GM23338 (cell line): ENCODE measurements around the gene RFNG. TPM values are rescaled to one million over a fixed set of nuclear protein-coding genes. Genes with fewer than 3 reads are reported as not detected.

Experiments used
- ATAC-seq: fragments of 200-7000 bp; cut with Tn5 transposase; 3 replicates; pipeline ENCODE4 v1.9.1; 2020
- DNase-seq: peaks from one replicate; pipeline ENCODE4 v3.0.0-alpha.2; 2015; ENCODE audit warnings: low spot score
- H2AFZ ChIP-seq: fragments of 200-600 bp; sonication (generic); 2 replicates; pipeline ENCODE4 v1.8.0; 2016; ENCODE audit warnings: antibody characterized with exemption, mild to moderate bottlenecking, moderate library complexity
- H3F3A ChIP-seq: fragments of 200-600 bp; sonication (generic); replicated peaks from 2 replicates; pipeline ENCODE4 v1.8.0; 2017; ENCODE audit warnings: antibody characterized with exemption, mixed run types, low read depth
- H3K27ac ChIP-seq: fragments of 200-600 bp; sonication (generic); 2 replicates; pipeline ENCODE4 v1.6.1; 2016; ENCODE audit warnings: low read depth
- H3K27me3 ChIP-seq: fragments of 200-600 bp; sonication (generic); 2 replicates; pipeline ENCODE4 v1.8.0; 2016; ENCODE audit warnings: mild to moderate bottlenecking, mixed run types, moderate library complexity; ENCODE audit not compliant: insufficient read depth
- H3K36me3 ChIP-seq: fragments of 200-600 bp; sonication (generic); 2 replicates; pipeline ENCODE4 v1.8.0; 2016; ENCODE audit warnings: mild to moderate bottlenecking; ENCODE audit not compliant: insufficient read depth
- H3K4me1 ChIP-seq: fragments of 200-600 bp; sonication (generic); 2 replicates; pipeline ENCODE4 v1.8.0; 2016; ENCODE audit warnings: mild to moderate bottlenecking, moderate library complexity; ENCODE audit not compliant: insufficient read depth
- H3K4me2 ChIP-seq: fragments of 200-600 bp; sonication (generic); 2 replicates; pipeline ENCODE4 v1.7.1; 2017; ENCODE audit warnings: mixed run types
- H3K4me3 ChIP-seq: fragments of 200-600 bp; sonication (generic); 2 replicates; pipeline ENCODE4 v1.6.1; 2016; ENCODE audit warnings: mixed run types
- H3K79me2 ChIP-seq: fragments of 200-600 bp; sonication (generic); replicated peaks from 2 replicates; pipeline ENCODE4 v1.8.0; 2017; ENCODE audit warnings: mild to moderate bottlenecking; ENCODE audit not compliant: insufficient read depth
- H3K9me2 ChIP-seq: fragments of 200-600 bp; sonication (generic); 2 replicates; pipeline ENCODE4 v1.8.0; 2017; ENCODE audit not compliant: insufficient read depth
- H4K20me1 ChIP-seq: fragments of 200-600 bp; sonication (generic); replicated peaks from 2 replicates; pipeline ENCODE4 v1.8.0; 2017; ENCODE audit warnings: mild to moderate bottlenecking; ENCODE audit not compliant: insufficient read depth
- H3K27ac Mint-ChIP-seq: 2 replicates; pipeline ENCODE4 v1.8.0; 2020; ENCODE audit warnings: inconsistent platforms, mild to moderate bottlenecking, moderate library complexity, mixed read lengths
- H3K27me3 Mint-ChIP-seq: 3 replicates; pipeline ENCODE4 v1.8.0; 2022; ENCODE audit warnings: low read depth, mild to moderate bottlenecking, moderate library complexity, mixed read lengths, inconsistent platforms; ENCODE audit not compliant: insufficient read depth, poor library complexity
- H3K36me3 Mint-ChIP-seq: 3 replicates; pipeline ENCODE4 v1.8.0; 2021; ENCODE audit warnings: low read depth, mild to moderate bottlenecking, inconsistent platforms, moderate library complexity, mixed read lengths
- H3K4me1 Mint-ChIP-seq: 3 replicates; pipeline ENCODE4 v1.8.0; 2020; ENCODE audit warnings: mild to moderate bottlenecking, inconsistent platforms, mixed read lengths
- H3K4me3 Mint-ChIP-seq: 3 replicates; pipeline ENCODE4 v1.8.0; 2021; ENCODE audit warnings: moderate library complexity, mild to moderate bottlenecking, inconsistent platforms, mixed read lengths
- H3K9me3 Mint-ChIP-seq: 3 replicates; pipeline ENCODE4 v1.8.0; 2020; ENCODE audit warnings: moderate library complexity, mild to moderate bottlenecking, inconsistent platforms, mixed read lengths
- CREB1 ChIP-seq: fragments of 250-450 bp; sonication (Bioruptor Pico); IDR thresholded peaks from 2 replicates; pipeline ENCODE4 v1.5.0; 2020; ENCODE audit warnings: low read depth, mild to moderate bottlenecking, moderate library complexity
- POLR2AphosphoS5 ChIP-seq: IDR thresholded peaks from 2 replicates; pipeline ENCODE4 v1.6.1; 2016; ENCODE audit warnings: antibody characterized with exemption, low read depth
- STAT1 ChIP-seq: IDR thresholded peaks from one replicate; pipeline ENCODE4 v1.6.1; 2016; ENCODE audit warnings: antibody characterized with exemption; ENCODE audit not compliant: unreplicated experiment
- ZNF114 ChIP-seq: fragments of 250-450 bp; sonication (Bioruptor Pico); IDR thresholded peaks from 2 replicates; pipeline ENCODE4 v1.5.0; 2020; ENCODE audit warnings: mild to moderate bottlenecking, moderate library complexity
- polyA plus RNA-seq: library from polyadenylated mRNA; unstranded; fragments of >200 nt; fragmentation: Nextera tagmentation; extraction: Ambion mirVana; gene quantifications from 2 replicates; pipeline ENCODE4 v1.2.1, GENCODE V29; 2016
- total RNA-seq: library from RNA; depleted of rRNA; stranded (reverse); fragments of >200 nt; shearing (Covaris generic); gene quantifications from 2 replicates; pipeline ENCODE4 v1.2.3, GENCODE V29; 2014
- TF ChIP-seq, protein P1 (sequence below): fragments of 250-450 bp; sonication (Bioruptor Pico); IDR thresholded peaks from 2 replicates; pipeline ENCODE4 v1.5.0; 2020; ENCODE audit warnings: mild to moderate bottlenecking, moderate library complexity
- TF ChIP-seq, protein P2 (sequence below): IDR thresholded peaks from 2 replicates; pipeline ENCODE4 v1.6.1; 2016; ENCODE audit warnings: antibody characterized with exemption

The RFNG gene
- total and polyA plus RNA-seq, 2 experiments from 2014 or later: 18.0 to 44.7 TPM

DNA sequence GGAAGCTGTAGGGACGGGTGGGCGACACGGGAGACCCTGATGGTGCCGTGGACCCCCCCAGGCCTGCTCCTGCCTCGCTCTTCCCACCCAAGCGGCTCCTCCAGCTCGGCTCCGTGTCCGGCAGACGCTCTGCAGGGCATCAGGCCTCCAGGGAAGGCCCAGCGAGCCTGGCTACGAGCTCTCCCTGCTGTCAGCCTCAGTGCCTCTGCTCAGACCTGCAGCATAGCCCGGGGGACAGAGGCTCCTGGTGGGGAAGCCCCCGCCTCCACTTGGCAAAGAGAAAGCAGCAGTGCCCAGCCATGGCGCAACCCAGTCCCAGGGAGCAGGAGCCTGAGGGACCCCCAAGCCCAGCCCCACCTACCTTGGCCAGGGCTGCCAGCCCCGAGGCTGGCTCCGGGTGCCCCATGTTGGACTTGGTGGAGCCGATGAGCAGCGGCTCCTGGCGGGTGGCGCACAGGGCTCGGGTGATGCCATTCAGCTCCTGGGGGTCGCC lies 40.5 kb upstream of the RFNG start (continued):
- TF ChIP-seq, protein P1, sequence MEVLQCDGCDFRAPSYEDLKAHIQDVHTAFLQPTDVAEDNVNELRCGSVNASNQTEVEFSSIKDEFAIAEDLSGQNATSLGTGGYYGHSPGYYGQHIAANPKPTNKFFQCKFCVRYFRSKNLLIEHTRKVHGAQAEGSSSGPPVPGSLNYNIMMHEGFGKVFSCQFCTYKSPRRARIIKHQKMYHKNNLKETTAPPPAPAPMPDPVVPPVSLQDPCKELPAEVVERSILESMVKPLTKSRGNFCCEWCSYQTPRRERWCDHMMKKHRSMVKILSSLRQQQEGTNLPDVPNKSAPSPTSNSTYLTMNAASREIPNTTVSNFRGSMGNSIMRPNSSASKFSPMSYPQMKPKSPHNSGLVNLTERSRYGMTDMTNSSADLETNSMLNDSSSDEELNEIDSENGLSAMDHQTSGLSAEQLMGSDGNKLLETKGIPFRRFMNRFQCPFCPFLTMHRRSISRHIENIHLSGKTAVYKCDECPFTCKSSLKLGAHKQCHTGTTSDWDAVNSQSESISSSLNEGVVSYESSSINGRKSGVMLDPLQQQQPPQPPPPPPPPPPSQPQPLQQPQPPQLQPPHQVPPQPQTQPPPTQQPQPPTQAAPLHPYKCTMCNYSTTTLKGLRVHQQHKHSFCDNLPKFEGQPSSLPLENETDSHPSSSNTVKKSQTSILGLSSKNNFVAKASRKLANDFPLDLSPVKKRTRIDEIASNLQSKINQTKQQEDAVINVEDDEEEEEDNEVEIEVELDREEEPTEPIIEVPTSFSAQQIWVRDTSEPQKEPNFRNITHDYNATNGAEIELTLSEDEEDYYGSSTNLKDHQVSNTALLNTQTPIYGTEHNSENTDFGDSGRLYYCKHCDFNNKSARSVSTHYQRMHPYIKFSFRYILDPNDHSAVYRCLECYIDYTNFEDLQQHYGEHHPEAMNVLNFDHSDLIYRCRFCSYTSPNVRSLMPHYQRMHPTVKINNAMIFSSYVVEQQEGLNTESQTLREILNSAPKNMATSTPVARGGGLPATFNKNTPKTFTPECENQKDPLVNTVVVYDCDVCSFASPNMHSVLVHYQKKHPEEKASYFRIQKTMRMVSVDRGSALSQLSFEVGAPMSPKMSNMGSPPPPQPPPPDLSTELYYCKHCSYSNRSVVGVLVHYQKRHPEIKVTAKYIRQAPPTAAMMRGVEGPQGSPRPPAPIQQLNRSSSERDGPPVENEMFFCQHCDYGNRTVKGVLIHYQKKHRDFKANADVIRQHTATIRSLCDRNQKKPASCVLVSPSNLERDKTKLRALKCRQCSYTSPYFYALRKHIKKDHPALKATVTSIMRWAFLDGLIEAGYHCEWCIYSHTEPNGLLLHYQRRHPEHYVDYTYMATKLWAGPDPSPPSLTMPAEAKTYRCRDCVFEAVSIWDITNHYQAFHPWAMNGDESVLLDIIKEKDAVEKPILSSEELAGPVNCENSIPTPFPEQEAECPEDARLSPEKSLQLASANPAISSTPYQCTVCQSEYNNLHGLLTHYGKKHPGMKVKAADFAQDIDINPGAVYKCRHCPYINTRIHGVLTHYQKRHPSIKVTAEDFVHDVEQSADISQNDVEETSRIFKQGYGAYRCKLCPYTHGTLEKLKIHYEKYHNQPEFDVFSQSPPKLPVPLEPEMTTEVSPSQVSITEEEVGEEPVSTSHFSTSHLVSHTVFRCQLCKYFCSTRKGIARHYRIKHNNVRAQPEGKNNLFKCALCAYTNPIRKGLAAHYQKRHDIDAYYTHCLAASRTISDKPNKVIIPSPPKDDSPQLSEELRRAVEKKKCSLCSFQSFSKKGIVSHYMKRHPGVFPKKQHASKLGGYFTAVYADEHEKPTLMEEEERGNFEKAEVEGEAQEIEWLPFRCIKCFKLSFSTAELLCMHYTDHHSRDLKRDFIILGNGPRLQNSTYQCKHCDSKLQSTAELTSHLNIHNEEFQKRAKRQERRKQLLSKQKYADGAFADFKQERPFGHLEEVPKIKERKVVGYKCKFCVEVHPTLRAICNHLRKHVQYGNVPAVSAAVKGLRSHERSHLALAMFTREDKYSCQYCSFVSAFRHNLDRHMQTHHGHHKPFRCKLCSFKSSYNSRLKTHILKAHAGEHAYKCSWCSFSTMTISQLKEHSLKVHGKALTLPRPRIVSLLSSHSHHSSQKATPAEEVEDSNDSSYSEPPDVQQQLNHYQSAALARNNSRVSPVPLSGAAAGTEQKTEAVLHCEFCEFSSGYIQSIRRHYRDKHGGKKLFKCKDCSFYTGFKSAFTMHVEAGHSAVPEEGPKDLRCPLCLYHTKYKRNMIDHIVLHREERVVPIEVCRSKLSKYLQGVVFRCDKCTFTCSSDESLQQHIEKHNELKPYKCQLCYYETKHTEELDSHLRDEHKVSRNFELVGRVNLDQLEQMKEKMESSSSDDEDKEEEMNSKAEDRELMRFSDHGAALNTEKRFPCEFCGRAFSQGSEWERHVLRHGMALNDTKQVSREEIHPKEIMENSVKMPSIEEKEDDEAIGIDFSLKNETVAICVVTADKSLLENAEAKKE (CRISPR knock-in tag): no peak

DNA sequence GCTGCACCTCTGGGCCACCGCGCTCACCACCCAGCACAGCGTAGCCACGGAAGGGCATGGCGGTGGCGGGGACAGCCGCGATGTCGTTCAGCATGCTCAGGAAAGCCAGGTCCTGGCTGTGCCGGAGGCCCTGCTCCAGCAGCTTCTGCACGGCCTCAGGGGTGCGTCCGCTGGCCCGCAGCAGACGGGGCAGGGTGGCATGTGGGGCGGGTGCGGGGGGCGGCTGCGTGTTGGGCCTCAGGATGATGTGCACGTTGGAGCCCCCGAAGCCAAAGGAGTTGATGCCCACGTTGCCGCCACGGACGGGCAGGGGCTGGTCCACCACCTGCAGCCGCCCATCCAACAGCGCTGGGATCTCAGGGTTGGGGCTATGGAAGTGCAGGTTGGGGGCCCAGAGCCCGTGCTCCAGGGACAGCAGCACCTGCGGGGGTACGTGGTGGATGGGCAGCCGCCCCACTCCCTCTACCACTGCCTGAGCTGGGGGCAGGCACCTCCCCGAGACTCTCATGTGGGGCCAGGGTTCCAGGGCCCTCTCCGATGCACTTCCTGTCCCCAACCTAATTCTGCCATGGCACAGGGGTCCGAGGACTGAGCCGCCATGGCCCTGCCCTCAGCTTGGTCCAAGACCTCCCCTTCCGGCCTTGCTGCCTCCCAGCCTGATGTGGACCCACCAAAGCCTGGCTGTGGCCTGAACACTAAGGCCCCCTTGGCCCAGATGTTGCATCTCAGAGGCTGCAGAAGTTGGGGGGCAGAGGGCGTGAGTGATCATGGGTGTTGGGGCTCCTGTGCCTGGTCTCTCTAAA lies 39.9 kb upstream of the RFNG start:
- ATAC-seq (no peak), DNase-seq (no peak)
- no peak overlapping the region for H2AFZ ChIP-seq
- no peaks in the 10 kb centered on the region for H3K9me2 ChIP-seq
- TF ChIP-seq POLR2AphosphoS5 (no peak), STAT1 (no peak), CREB1 (CRISPR knock-in tag) (no peak), ZNF114 (CRISPR knock-in tag) (no peak)
- TF ChIP-seq, protein P2, sequence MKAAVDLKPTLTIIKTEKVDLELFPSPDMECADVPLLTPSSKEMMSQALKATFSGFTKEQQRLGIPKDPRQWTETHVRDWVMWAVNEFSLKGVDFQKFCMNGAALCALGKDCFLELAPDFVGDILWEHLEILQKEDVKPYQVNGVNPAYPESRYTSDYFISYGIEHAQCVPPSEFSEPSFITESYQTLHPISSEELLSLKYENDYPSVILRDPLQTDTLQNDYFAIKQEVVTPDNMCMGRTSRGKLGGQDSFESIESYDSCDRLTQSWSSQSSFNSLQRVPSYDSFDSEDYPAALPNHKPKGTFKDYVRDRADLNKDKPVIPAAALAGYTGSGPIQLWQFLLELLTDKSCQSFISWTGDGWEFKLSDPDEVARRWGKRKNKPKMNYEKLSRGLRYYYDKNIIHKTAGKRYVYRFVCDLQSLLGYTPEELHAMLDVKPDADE: no peak
- H3K4me2 ChIP-seq: no peak overlapping the region
- H3K4me1 ChIP-seq: peaks cover 6% of the 10 kb centered on the region; the same call in 1 of the 2 replicates
- H3K27me3 ChIP-seq: no peaks in the 10 kb centered on the region
- H4K20me1 ChIP-seq: peaks cover 38% of the 10 kb centered on the region
- Mint-ChIP-seq H3K27ac (no peak overlapping the region), H3K4me1 (peaks cover 3% of the 10 kb centered on the region), H3K27me3 (peaks cover 9% of the 10 kb centered on the region), H3K9me3 (no peaks in the 10 kb centered on the region), H3K4me3 (no peak overlapping the region), H3K36me3 (peaks cover 65% of the 10 kb centered on the region; the same call in 2 of the 3 replicates)
- H3K36me3 ChIP-seq: peaks cover 18% of the 10 kb centered on the region; the same call in 1 of the 2 replicates
- 0 out of 2 replicates have a peak, but pooled peaks cover 20% of the 10 kb centered on the region for H3F3A ChIP-seq
- no peak overlapping the region for H3K27ac ChIP-seq
- H3K79me2 ChIP-seq: peaks cover 26% of the 10 kb centered on the region
- no peak overlapping the region for H3K4me3 ChIP-seq
